PC-9 (cell line): Measurements from ENCODE around the gene PTGFRN.

Experiments
- CTCF ChIP-seq: fragments of 200-600 bp; sonication (generic); conservative IDR thresholded peaks from 2 replicates; pipeline ENCODE4 v1.6.1; 2017; ENCODE audit warnings: mixed run types, antibody characterized with exemption, mild to moderate bottlenecking, moderate library complexity
- EZH2 ChIP-seq: fragments of 200-600 bp; sonication (generic); IDR thresholded peaks from 2 replicates; pipeline ENCODE4 v1.8.0; 2017; ENCODE audit warnings: antibody characterized with exemption, low read depth

GRCh38 chr1:116997636-116998035 lies 87.9 kb downstream of the PTGFRN start:
- no peak for TF ChIP-seq EZH2
- no peak for TF ChIP-seq CTCF
